Right renal pelvis (tissue), 4 donors: ENCODE results near the gene ZNF337. TPM values are rescaled to one million over a fixed set of nuclear protein-coding genes. Genes with fewer than 3 reads are reported as not detected.
"Not testable (repeated sequence)": the region's sequence is repeated elsewhere in the genome, so short reads cannot be mapped to it uniquely, and the experiment has no call there.

ENCODE experiments used
- DNase-seq, 4 donors: peaks; one replicate each; pipeline ENCODE4 v3.0.0-alpha.2; 2013; ENCODE audit warnings: low read depth in 4 of 4, low spot score in 3 of 4, missing footprints in 1 of 4
- polyA plus RNA-seq, 4 donors: library from polyadenylated mRNA; unstranded; fragments of 120-200 nt; gene quantifications; one replicate each; pipeline ENCODE4 v1.2.1, GENCODE V29; 2013; ENCODE audit not compliant: insufficient read length in 4 of 4

Gene ZNF337
- polyA plus RNA-seq, 4 donors: 23.0 to 28.3 (median 24.8) TPM

DNA sequence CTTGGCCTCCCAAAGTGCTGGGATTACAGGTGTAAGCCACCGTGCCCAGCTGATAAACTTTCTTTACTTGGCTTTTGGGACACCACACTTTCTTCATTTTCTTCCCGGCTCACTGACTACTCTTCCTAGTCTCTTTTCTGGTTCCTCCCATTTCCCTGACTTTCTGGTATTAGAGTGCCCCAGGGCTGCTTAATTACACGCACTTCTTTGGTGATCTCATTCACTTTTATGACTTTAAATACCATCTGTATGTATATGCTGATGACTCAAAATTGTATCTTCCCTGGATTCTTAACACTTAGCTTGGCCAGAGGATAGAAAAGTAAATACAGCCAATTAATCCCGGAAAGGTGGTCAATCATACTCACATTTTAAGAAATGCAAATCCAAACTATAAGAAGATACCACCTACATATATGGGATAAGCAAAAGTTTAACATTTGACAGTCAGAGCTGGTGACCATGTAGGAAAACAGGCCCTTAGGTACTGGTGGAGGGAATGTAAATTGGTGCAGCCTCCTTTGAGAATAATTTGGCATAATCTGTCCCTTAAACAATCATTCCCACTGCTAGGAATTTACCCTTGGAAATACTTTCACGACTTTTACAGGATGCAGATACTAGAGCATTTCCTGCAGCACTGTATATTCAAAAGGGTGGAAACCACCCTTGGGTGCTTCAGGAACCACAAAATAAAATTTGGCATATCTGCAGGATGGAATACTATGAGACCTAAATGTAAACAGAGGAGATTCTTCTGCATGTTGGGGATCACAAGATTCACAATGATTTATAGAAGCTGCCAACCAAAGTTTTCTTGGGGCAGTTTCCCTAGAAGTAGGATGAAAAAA lies 63.5 kb downstream of the ZNF337 start:
- DNase-seq: no peak

GRCh38 chr20:25630615-25631014 lies 66.0 kb downstream of the ZNF337 start:
- DNase-seq: not testable (repeated sequence)

DNA sequence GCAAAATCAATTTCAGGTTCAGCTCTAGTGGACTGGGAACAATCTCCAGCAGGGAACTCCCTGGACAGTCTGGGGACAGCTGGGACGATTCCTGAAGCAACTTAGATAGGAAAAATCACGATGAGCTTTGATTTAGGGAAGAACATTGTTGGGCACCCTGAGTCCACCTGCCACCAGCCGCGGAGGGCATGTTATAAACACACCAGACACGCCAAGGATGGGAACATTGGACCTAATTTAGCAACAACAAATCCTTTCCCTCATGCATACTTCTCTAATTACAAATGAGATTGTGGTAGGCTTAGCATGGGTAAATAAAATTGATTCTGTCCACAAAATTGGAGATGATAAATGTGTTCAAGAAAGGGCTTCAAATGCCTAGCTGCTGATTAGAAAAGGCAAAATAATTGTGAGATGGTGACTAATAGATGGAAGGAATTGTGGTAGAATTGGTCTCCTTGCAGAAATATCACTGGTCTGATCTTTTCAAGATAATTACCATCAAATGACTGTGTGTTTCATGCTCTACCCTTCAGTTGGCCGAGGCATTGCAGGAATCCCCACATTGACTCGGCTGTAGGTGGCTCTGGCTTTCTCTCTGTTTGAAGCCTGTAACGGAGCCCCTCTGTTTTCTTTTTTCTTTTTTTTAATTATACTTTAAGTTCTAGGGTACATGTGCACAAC lies 66.7 kb downstream of the ZNF337 start:
- DNase-seq: no peak

DNA sequence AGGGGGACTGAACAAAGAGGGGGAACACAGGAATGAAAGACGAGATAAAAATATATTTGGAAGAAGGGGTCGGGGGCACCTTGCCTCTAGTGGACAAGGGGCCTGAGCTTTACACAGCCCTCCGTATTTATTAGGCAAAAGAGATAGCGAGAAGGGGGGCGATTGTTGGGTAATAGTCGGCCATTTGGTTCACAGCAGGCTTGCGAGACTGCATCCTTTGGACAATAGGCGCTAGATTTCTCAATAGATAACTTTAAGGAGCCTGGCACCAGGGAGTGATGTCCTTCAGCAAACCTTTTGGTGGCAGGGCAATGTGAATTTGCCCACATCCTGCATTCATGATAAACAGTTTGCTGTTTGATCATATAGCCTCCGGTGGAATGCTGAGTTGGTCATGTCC lies 69.9 kb downstream of the ZNF337 start:
- DNase-seq: no peak

DNA sequence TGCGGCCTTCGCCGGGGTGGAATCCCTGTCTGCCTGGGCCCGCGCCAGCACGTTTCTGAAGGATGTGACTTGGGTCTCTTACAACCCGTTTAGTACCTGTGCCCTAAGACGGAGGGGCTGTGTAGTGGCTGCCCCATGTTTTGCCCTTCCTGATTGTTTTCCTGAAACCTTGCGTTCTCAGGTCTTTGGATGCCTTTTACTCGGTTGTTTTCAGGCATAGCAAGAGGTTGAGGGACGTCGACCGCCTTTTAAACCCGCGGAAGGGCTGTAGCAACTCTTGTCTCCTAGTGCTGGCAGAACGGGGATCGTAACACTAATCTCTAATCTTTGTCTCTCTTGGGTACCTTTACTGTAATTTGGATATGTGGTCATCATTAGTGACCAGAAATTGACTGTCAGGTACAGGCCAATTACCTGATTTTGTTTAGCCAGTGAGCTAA lies 72.1 kb downstream of the ZNF337 start:
- peak in 1 of 4 donors; percentile 10 for DNase-seq

Other genes starting within 250 kb of the ZNF337 start
- gene NINL, start 111.3 kb downstream of the ZNF337 start, polyA plus RNA-seq: 10 to 100 TPM; 35.5 to 45.0 (median 40.0) TPM
- gene NANP, start 72.8 kb downstream of the ZNF337 start, polyA plus RNA-seq: 1 to 10 TPM; 5.0 to 7.7 (median 7.4) TPM